Heart left ventricle (tissue), 13 donors: ENCODE measurements around the gene PTGER1.

Source experiments
- CTCF ChIP-seq, 12 donors: fragments of 200-600 bp; sonication (generic) in 4 of 12; IDR thresholded peaks; one replicate each; pipeline versions ENCODE4 v1.5.0 to v1.8.0; 2018 to 2022; ENCODE audit warnings: antibody characterized with exemption in 12 of 12, mild to moderate bottlenecking in 5 of 12
- POLR2A ChIP-seq, 2 donors: fragments of 450-650 bp; IDR thresholded peaks; one replicate each; pipeline ENCODE4 v1.6.1; 2017; ENCODE audit warnings: antibody characterized with exemption in 2 of 2, mild to moderate bottlenecking in 2 of 2, moderate library complexity in 2 of 2
- donor health status: ischemic (EF 13 %, LVEDD 7.1; RV severe dilation, severe dysfunction).
- donor health status: DM: no; HTN: yes; CAD: no.
- donor health status: DM: no; HTN: no; CAD: no.
- donor health status: ischemic (EF 25% LVEDD 6.9; RV normal size, moderate dysfunction).
- donor health status: ischemic (EF 25% LVEDD 5.7; RV mildly dilated, moderate dysfunction).
- donor health status: ischemic (EF 35%, LVEDD 5.7; RV mildly dilated, moderate dysfunction).
- donor health status: nonischemic (EF 11% LVEDD 7.7; RV severe dilation, severe dysfunction).
- donor health status: DM: yes; HTN: yes; CAD: no.
- donor health status: PGD.
- donor health status: ischemic (EF 29% LVEDD 5.4; RV normal size, mild dysfunction).
- donor health status: nonischemic (EF 23%, LVEDD 6.1; RV moderate dilation, normal function).

GRCh38 chr19:14459703-14460102 is 15.5 kb downstream of the PTGER1 start:
- TF ChIP-seq CTCF (IDR thresholded peaks at IDR 0.05) (no peak), POLR2A (IDR thresholded peaks at IDR 0.05) (no peak)
